GM12878 (cell line): ENCODE measurements around the gene ZNF385C. TPM values are rescaled to one million over a fixed set of nuclear protein-coding genes. Genes with fewer than 3 reads are reported as not detected.

Source experiments
- ATAC-seq: fragments of 200-7000 bp; cut with Tn5 transposase; 3 replicates; pipeline ENCODE4 v1.9.1; 2020; ENCODE audit warnings: mild to moderate bottlenecking, moderate library complexity
- BruUV-seq: library from RNA; stranded (reverse); fragments of 400-500 nt; replicated peaks from 2 replicates; lab custom pipeline; 2021; lab: Mats Ljungman, UMichigan
- CTCF ChIA-PET: fragments of 300-600 bp; sonication (Branson Sonifier 250); formaldehyde crosslinking; extraction: SDS; loops from one replicate; lab custom pipeline; 2021; ENCODE audit warnings: inconsistent platforms; lab: Yijun Ruan, JAX
- POLR2A ChIA-PET: fragments of 350-600 bp; formaldehyde crosslinking; extraction: SDS; loops from one replicate; lab custom pipeline; 2021; ENCODE audit warnings: inconsistent platforms; lab: Charles Lee
- RAD21 ChIA-PET: fragments of 300-600 bp; sonication (Branson Sonifier 250); formaldehyde crosslinking; loops from one replicate; lab custom pipeline; 2023; ENCODE audit warnings: antibody characterized with exemption; ENCODE audit not compliant: unreplicated experiment; lab: Charles Lee
- SMC1A ChIA-PET: fragments of 300-600 bp; sonication (Branson Sonifier 250); formaldehyde crosslinking; loops from one replicate; lab custom pipeline; 2023; ENCODE audit not compliant: unreplicated experiment, uncharacterized antibody; lab: Charles Lee
- DNase-seq: peaks from one replicate; pipeline ENCODE4 v3.0.0-alpha.2; 2011; ENCODE audit warnings: low read depth, low spot score
- FAIRE-seq: peaks from 3 replicates; lab custom pipeline; 2011; peaks lifted over from hg19 to GRCh38; lab: Jason Lieb, UNC
- H2AFZ ChIP-seq: 2 replicates; pipeline ENCODE4 v1.6.0; 2011; ENCODE audit warnings: low read depth, low read length, control low read depth; ENCODE audit not compliant: control insufficient read depth
- H3K27ac ChIP-seq: 2 replicates; pipeline ENCODE4 v1.5.1; 2011; ENCODE audit warnings: control low read depth; ENCODE audit not compliant: control insufficient read depth, insufficient read depth
- H3K27me3 ChIP-seq, 2 experiments: replicated peaks in 1 of 2; 2 replicates each; pipeline versions ENCODE4 v1.6.0 to v1.6.1; 2011; ENCODE audit warnings: low read length in 1 of 2; ENCODE audit not compliant: control insufficient read depth in 2 of 2, insufficient read depth in 2 of 2
- H3K36me3 ChIP-seq, 2 experiments: 2 replicates each; pipeline ENCODE4 v1.5.1; 2011; ENCODE audit warnings: low read length in 1 of 2; ENCODE audit not compliant: control insufficient read depth in 2 of 2, insufficient read depth in 2 of 2
- H3K4me1 ChIP-seq: 2 replicates; pipeline ENCODE4 v1.6.1; 2011; ENCODE audit warnings: mild to moderate bottlenecking, low read length, moderate library complexity, mixed read lengths; ENCODE audit not compliant: control insufficient read depth, insufficient read depth
- H3K4me2 ChIP-seq: 2 replicates; pipeline ENCODE4 v1.6.0; 2011; ENCODE audit warnings: control low read depth; ENCODE audit not compliant: control insufficient read depth, insufficient read depth
- H3K4me3 ChIP-seq: fragments of 200-600 bp; sonication (generic); 2 replicates; pipeline ENCODE4 v1.5.1; 2016
- H3K79me2 ChIP-seq: 2 replicates; pipeline ENCODE4 v1.6.0; 2011; ENCODE audit warnings: low read length; ENCODE audit not compliant: control insufficient read depth, insufficient read depth
- H3K9ac ChIP-seq: 2 replicates; pipeline ENCODE4 v1.8.0; 2011; ENCODE audit warnings: low read length, control low read depth, mixed read lengths; ENCODE audit not compliant: control insufficient read depth, insufficient read depth
- H3K9me3 ChIP-seq: replicated peaks from 3 replicates; pipeline ENCODE4 v1.5.1; 2011; ENCODE audit warnings: mild to moderate bottlenecking, low read length; ENCODE audit not compliant: control insufficient read depth, insufficient read depth
- H4K20me1 ChIP-seq: 2 replicates; pipeline ENCODE4 v1.6.0; 2011; ENCODE audit not compliant: control insufficient read depth, insufficient read depth
- CEBPB ChIP-seq, 2 experiments: fragments of 150-350 bp in 1 of 2; IDR thresholded peaks; 2 replicates each; pipeline ENCODE4 v1.6.1; 2012 to 2014; ENCODE audit warnings: low read depth in 2 of 2, low read length in 2 of 2, borderline replicate concordance in 1 of 2, inconsistent platforms in 1 of 2
- FOS ChIP-seq: IDR thresholded peaks from 3 replicates; pipeline ENCODE4 v1.6.1; 2011; ENCODE audit warnings: borderline replicate concordance; ENCODE audit not compliant: insufficient read length; ENCODE audit errors: extremely low read depth
- FOXK2 ChIP-seq: fragments of 450-650 bp; IDR thresholded peaks from 2 replicates; pipeline ENCODE4 v1.6.1; 2017; ENCODE audit warnings: mild to moderate bottlenecking, moderate library complexity
- IKZF2 ChIP-seq, 2 experiments: fragments of 450-650 bp; IDR thresholded peaks; 2 replicates each; pipeline ENCODE4 v1.6.1; 2017; ENCODE audit warnings: mild to moderate bottlenecking in 2 of 2, moderate library complexity in 2 of 2
- MLLT1 ChIP-seq: fragments of 450-650 bp; IDR thresholded peaks from 2 replicates; pipeline ENCODE4 v1.6.1; 2016; ENCODE audit warnings: mild to moderate bottlenecking
- MTA2 ChIP-seq: fragments of 450-650 bp; IDR thresholded peaks from 2 replicates; pipeline ENCODE4 v1.6.1; 2016; ENCODE audit warnings: low read depth, mild to moderate bottlenecking, moderate library complexity
- PAX5 ChIP-seq: IDR thresholded peaks from 2 replicates; pipeline ENCODE4 v1.6.1; 2011; ENCODE audit warnings: low read depth, low read length, borderline replicate concordance
- POLR2AphosphoS2 ChIP-seq: IDR thresholded peaks from 2 replicates; pipeline ENCODE4 v1.6.1; 2011; ENCODE audit warnings: low read depth, mild to moderate bottlenecking, low read length, improper control_type of control experiment, moderate library complexity
- PRDM15 ChIP-seq: fragments of 450-650 bp; formaldehyde crosslinking; IDR thresholded peaks from 2 replicates; pipeline ENCODE4 v1.4.0; 2020; ENCODE audit warnings: mild to moderate bottlenecking, moderate library complexity
- STAT3 ChIP-seq: IDR thresholded peaks from 2 replicates; pipeline ENCODE4 v1.6.1; 2011; ENCODE audit warnings: low read depth, low read length, improper control_type of control experiment
- TAF1 ChIP-seq: IDR thresholded peaks from 2 replicates; pipeline ENCODE4 v1.6.1; 2011; ENCODE audit warnings: mild to moderate bottlenecking, low read depth, low read length, borderline replicate concordance
- TCF3 ChIP-seq: IDR thresholded peaks from 2 replicates; pipeline ENCODE4 v1.6.1; 2012; ENCODE audit warnings: low read depth, mild to moderate bottlenecking, low read length, borderline replicate concordance; ENCODE audit not compliant: insufficient read depth
- YBX1 ChIP-seq: fragments of 450-650 bp; IDR thresholded peaks from 2 replicates; pipeline ENCODE4 v1.6.1; 2016; ENCODE audit warnings: antibody characterized with exemption
- YY1 ChIP-seq: IDR thresholded peaks from 2 replicates; pipeline ENCODE4 v1.6.1; 2011; ENCODE audit warnings: low read depth, mild to moderate bottlenecking, low read length
- ZBED1 ChIP-seq: IDR thresholded peaks from 2 replicates; pipeline ENCODE4 v1.6.1; 2016; ENCODE audit warnings: borderline replicate concordance
- ZNF207 ChIP-seq: fragments of 450-650 bp; IDR thresholded peaks from 2 replicates; pipeline ENCODE4 v1.6.1; 2014; ENCODE audit warnings: antibody characterized with exemption, mild to moderate bottlenecking, borderline replicate concordance
- ZNF24 ChIP-seq: fragments of 450-650 bp; IDR thresholded peaks from 2 replicates; pipeline ENCODE4 v1.6.1; 2017; ENCODE audit warnings: antibody characterized with exemption, mild to moderate bottlenecking
- WGBS: methylation state at CpG from one replicate; pipeline ENCODE4 v1.1.6; 2016; ENCODE audit warnings: low lambda C conversion rate; ENCODE audit not compliant: insufficient replicate concordance, insufficient coverage; ENCODE audit errors: missing lambda C conversion rate; 5-methylcytosine and 5-hydroxymethylcytosine counted together
- in situ Hi-C: fragments of 300-500 bp; cut with MboI; formaldehyde crosslinking; loops from 9 replicates; pipeline ENCODE4 v1.14.3; 2018; ENCODE audit warnings: mixed read lengths
- intact Hi-C: fragments of 100-400 bp; cut with micrococcal nuclease; formaldehyde crosslinking; loops from one replicate; pipeline ENCODE4 v1.14.2; 2022; ENCODE audit not compliant: unreplicated experiment
- polyA plus RNA-seq, 11 experiments: library from polyadenylated mRNA; depleted of rRNA in 4 of 11; unstranded in 6 of 11; stranded (reverse) in 5 of 11; fragments of >200 nt; fragmentation: Nextera tagmentation in 4 of 11; fragmentation: Illumina TruSeq in 1 of 11; extraction: Ambion mirVana in 4 of 11; extraction: Trizol in 1 of 11; gene quantifications; 1 replicate in 1 of 11; 2 replicates in 10 of 11; pipeline versions ENCODE4 v1.2.1 to v1.2.3, GENCODE V29; 2011 to 2016; ENCODE audit warnings: inconsistent platforms in 2 of 11, missing spikeins in 2 of 11, low read depth in 1 of 11
- total RNA-seq, 4 experiments: library from RNA; depleted of rRNA in 3 of 4; stranded (reverse); fragments of >200 nt in 3 of 4; fragmentation: Illumina TruSeq in 1 of 4; extraction: Trizol in 1 of 4; gene quantifications; 2 replicates each; pipeline versions ENCODE4 v1.2.1 to v1.2.3, GENCODE V29; 2013 to 2021

The ZNF385C gene
- total and polyA plus RNA-seq, 10 of the 15 experiments (the other 5 are each of a cell fraction or from before 2014, with no cell fraction given): 0.06 to 0.20 (median 0.07) TPM; not detected in 5

DNA sequence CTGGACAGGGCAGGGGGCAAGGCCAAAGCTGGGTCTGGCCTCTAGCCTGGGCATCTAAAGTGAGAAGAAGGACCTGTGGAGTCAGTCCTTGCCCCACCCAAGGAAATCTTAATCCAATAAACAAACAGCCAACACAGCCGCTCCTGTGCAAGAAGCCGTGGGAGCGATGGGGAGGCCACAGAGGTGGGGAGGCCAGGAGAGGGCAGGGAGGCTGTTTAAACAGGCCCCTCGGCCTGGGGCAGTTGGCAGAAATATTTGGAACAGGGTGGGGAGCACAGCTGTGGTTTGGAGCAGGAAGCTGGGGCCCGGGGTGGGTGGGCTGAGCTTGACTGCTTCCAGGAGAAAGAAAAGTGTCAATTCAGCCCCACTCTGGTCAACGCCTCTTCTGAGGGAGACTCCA is 5.3 kb downstream of the ZNF385C start:
- Histone ChIP-seq H3K27ac (no peak overlapping the region), H3K79me2 (no peaks in the 10 kb centered on the region), H3K4me3 (no peak overlapping the region), H3K36me3 (no peaks in the 10 kb centered on the region), H4K20me1 (0 out of 2 replicates have a peak, but pooled peaks cover 3% of the 10 kb centered on the region), H3K4me1 (peaks cover 2% of the 10 kb centered on the region), H2AFZ (no peak overlapping the region), H3K27me3 (peaks cover 1 to 6% of the 10 kb centered on the region in 2 experiments; a peak in 2 of 4 replicates), H3K4me2 (no peak overlapping the region), H3K9me3 (no peaks in the 10 kb centered on the region), H3K9ac (no peak overlapping the region)
- WGBS: 51% methylated on average over 6 of the region's 6 CpGs
- in situ Hi-C loops (no loop called here), intact Hi-C loops (no loop called here)
- SMC1A ChIA-PET: no interaction called here
- no peak for ATAC-seq
- POLR2A ChIA-PET: no interaction called here
- CTCF ChIA-PET: no interaction called here
- no TSS peak for BruUV-seq
- TF ChIP-seq ZNF24 (no peak), FOS (no peak), MTA2 (no peak), ZBED1 (no peak), MLLT1 (no peak), STAT3 (no peak), IKZF2 (IDR thresholded peaks at IDR 0.05) (no peak), CEBPB (IDR thresholded peaks at IDR 0.05; ENCODE audit: borderline replicate concordance in 1 of 2, low read depth in 2 of 2, low read length in 2 of 2) (no peak), POLR2AphosphoS2 (no peak), PRDM15 (no peak), ZNF207 (no peak), TCF3 (no peak), PAX5 (no peak), TAF1 (no peak), FOXK2 (no peak), YBX1 (no peak), YY1 (no peak)
- RAD21 ChIA-PET: no interaction called here
- FAIRE-seq: no peak
- DNase-seq: no peak
